HG02759 (cell line): Measurements from ENCODE around the gene PCYT2.

Source experiments
- ATAC-seq: cut with Tn5 transposase; IDR thresholded peaks from one replicate; pipeline ENCODE4 v1.9.1; 2021; ENCODE audit warnings: mild to moderate bottlenecking, moderate library complexity; ENCODE audit not compliant: unreplicated experiment

The PCYT2 gene

DNA sequence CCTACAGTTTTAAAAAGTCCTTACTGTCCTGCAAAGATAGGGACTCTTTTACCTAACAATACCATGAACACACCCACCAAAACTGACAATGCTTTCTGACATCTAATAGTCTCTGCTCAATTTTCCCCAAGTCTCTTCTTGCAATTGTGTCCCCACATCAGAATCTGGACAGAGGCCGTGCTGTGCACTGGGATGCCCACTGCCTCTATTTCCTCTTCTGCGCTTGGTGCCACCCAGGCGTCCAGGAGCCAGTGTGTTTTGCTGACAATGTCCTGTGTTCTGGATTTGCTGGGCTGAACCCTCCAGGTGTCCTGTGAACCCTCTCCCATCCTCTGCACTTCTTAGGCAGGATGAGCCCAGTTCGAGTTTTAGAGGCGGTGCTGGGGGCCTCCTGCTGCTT lies 33.6 kb downstream of the PCYT2 start:
- no peak for ATAC-seq

DNA sequence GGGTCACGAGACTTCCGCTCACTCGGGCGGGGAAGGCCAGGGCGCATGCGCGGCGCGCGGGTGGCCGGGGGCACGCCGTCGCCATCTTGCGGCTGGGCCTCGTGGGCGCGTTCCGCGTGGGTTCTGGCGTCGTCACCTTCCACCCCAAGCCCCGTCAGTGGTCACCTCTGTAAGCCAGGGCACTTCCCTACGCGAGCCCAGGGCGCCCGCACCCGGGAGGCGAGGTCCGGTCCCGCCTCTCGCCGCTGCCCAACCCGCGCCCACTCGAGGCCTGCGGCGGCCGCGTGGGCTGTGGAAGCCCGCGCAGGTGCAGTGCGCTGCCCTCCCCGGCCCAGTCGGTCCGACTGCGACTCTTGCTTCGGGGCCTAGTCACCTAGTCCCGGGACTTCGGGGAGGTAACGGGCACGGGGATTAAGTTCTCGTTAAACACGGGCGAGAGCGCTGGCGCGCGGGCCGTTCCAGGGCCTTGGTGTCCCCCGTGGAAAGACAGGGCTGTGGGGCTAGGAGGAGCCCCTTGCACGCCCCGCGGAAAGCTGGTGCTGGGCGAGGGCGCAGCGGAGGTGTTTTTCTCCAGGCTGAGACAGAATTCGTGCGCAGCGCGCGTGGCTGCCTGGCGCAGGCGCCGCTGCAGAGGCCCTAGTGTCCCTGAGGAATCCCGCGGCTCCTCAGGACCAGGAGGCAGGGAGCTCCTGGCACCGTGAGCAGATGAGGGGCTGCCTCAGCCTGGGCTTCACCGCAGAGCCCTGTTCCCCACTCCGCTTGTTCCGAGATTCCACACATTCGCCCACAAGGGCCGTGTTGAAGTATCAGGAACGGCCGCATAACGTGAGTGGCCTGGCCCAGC lies 39.6 kb downstream of the PCYT2 start:
- peak; percentile 64 for ATAC-seq

DNA sequence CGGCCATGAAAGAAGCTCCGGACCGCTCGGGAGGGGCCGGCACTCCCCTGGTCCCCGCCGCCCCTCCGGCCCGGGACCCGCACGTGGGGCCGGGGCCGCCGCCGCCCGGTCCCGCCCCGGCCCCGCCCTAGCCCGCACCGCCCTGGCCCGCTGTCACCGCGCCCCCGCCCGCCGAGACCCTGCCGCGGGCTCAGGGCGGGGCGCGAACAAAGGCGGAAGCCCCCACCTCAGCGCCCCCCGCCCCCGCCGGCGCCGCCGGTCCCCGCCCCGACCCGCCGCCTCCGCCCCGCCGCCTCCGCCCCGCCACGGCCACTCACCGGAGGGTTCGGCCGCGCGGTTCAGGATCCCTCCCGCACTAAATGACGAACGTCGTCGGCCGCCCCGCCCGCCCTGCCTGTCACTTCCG lies 40.2 kb downstream of the PCYT2 start, which contains the start of gene ARHGDIA:
TSS of gene ARHGDIA (minus strand) at position 357 of the 406 bp plus-strand sequence. CDS start 1,407 bp downstream, outside the sequence.
- ATAC-seq = peak; percentile 32

DNA sequence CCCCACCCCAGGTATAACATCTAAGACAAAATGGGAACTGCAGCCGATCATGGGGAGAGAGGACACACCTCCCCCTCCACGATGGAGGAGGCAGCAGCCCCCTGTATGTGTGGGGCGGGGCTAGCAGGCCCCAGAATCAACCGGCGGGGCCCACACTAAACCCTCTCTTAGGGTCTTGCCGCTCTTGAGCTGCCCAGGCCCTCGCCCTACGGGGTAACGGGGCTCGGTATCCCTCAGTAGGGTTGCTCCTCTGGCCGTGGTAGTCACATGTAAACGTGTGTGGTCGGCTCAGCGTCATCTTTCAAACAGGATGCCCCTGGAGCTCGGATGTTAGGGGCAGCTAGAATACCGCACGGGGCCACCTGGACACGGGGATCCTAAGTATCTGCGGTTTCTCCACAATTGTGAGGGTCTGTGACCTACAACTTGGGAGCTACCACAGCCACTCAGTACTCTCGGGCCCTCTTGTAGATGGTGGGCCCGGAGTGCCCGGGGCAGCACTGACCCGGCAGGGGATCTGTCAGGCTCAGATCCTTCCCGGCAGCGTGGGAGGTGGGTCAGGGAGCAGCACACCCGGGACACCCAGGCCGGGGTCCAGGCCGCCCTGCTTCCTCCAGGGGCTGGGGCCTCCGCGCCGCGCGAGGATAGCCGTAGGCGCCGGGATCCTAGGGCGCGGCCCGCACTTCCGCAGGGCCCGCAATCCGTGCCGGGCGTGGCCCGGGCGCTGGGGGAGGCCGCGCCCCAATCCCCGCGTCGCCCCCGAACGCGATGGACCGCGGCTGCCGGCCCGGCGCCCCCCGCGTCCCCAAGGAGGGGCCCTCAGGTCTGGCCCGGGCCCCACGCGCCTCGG lies 40.8 kb downstream of the PCYT2 start:
- peak; percentile 17 for ATAC-seq

DNA sequence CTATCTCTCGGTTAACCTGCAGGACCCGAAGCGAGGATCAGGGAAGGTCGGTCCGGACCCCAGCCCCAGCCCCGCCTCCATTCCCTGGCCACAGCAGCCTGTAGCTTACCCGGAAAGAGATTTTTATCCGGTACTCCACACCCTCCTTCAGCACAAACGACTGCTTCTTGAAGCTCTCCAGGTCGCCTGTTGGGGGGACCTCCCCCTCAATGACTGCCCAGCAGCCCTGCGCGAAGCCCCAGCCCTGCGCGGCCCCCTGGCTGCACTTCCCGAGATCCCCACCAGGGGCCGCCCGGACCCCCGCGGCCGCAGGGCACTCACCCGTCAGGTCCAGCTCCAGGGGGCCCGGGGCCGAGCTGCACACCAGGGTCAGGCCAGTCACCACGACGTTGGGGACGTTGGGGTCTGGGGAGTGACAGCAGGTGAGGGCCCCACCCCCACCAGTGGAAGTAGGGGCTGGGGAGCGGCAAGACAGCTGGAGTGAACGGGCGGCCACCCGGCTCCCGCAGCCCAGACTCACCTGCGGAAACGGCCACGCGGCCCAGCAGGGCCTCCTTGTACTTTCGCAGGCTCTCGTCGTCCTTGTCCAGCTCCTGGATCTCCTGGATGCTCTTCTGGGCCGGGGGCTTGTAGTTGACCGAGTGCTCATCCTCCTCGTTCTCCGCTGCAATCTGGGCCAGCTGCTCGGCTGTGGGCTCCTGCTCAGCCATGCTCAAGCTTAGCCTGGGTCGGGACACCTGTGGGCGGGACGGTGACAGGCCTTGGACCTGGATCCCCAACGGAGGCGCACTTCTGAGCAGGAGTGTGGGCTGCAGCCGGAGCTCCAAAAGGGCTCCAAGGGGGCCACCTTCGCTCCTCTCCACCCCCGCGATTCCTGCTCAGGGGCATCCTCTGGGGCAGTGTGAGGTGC lies 41.7 kb downstream of the PCYT2 start:
- ATAC-seq = no peak

DNA sequence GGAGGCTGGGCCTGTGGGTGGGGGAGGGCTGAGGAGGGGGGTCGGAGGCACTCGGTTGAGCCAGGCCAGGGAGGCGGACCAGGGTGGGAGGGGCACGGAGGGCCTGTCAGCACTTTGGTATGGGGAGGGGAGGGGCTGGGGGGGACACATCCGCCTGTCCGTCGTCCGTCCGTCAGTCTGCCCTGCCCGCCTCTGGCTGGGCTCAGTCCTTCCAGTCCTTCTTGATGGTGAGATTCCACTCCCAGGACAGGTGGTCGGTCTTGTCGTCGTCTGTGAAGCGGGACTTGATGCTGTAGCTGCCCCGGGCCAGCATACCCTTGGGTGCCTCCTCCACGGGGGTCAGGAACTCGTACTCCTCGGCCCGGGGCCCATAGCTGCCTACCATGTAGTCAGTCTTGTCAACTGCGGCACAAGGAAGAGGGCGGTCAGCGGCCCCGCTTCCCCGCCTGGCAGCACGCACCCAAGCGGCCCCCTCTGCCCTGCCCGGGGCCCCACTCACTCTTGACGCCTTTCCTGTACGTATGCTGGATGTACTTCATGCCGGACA lies 42.5 kb downstream of the PCYT2 start:
- no peak for ATAC-seq

DNA sequence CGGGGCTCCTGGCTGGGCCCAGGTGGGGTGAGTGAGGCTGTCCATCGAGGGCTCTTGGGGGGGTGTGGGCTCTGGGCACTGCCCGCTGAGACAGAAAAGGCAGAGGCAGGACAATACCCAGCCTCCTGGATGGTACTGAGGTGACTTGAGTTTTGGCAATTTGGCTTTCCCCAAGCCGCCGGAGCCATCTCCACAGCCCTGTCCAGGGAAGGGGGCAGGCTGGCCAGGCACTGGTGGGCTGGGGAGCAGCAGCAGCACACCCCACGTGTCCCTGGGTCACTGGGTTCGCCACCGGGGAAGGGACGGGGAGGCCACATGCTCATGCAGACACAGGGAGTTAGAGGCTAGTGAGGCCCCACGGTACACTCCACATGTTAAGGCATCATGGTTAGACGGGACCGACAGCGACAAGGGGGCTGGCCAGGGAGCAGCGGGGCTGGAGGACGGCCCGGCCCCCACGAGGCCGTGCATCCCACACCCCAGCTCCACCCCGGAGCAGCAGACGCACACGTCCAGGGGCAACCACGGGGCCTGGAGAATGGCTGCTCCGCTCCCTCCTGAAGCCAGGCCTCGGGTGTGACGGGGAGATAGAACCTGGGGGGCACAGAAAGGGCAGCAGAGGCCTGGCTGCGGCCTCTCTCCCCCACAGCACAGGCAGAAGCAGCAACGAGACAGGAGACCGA lies 43.1 kb downstream of the PCYT2 start:
- no peak for ATAC-seq

DNA sequence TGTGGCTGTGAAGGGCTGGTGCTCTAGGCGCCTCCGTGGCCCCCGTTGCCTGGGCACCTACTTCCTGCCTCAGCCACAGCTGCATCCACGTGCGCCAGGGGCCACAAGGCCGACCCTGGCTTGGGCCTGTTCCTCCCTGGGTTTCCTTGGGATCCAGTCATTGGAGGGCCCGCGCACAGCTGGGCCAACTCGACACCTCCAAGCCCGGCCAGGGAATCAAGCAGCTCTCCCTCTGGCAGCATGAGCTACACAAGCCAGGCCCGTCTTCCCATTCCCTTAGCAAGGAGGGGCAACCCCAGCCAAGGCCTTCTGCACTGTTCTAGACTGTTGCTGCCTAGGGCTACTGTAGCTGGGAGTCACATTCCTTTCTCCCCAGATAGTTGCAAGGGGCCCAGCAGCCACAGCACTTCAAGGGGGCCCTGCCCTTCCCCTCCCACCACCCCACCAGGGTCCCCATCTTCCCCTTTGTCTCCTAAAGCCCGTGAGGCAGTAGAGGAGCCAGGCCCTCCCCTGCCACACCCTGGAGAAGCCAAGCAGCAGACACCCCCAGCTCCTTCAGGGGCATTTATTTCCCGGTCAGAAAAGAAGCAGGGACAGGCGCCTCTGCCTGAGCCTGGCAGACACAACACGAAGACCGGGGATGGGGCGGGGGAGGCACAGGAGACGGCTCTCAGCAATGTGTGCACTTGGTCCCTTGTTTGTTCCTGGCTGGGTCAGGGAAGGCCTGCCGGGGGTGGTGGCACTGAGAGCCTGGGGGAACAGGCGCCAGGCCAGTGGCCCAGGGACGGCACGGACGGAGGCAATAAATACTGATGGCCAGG lies 43.8 kb downstream of the PCYT2 start:
- no peak for ATAC-seq

DNA sequence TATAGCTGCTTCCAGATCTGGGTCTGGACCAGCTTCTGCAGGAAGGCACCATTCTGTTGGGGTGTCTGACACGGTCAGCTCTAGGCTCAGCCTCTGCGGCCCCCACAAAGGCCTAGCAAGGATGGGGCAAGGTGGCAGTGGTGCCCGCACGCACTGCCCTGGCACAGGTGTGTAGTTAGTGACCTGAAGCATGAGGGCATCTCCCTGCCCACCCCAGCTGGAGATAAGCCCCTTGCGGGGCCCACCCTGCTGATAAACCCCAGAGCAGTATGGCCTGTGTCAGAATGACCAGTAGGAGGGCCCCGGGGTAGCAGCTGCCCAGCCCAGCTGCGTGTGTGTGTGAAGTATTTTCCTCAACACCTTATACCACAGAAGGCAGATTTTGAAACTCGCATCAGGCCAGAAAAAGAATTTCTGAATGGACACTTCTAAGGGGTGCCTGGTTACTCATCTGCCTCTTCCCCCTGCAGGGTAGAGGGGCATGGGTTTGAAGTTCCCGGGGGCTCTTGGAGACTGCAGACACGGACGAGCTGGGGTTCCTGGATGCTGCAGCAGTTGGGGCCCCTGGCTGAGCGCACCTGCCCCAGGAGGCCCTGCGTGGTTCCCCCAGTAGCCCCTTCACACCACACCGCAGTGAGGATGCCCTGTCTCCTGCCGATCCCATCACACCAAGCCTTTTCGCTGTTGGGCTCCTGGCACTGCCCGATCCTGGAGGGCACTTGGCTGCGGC lies 44.6 kb downstream of the PCYT2 start:
- no peak for ATAC-seq

DNA sequence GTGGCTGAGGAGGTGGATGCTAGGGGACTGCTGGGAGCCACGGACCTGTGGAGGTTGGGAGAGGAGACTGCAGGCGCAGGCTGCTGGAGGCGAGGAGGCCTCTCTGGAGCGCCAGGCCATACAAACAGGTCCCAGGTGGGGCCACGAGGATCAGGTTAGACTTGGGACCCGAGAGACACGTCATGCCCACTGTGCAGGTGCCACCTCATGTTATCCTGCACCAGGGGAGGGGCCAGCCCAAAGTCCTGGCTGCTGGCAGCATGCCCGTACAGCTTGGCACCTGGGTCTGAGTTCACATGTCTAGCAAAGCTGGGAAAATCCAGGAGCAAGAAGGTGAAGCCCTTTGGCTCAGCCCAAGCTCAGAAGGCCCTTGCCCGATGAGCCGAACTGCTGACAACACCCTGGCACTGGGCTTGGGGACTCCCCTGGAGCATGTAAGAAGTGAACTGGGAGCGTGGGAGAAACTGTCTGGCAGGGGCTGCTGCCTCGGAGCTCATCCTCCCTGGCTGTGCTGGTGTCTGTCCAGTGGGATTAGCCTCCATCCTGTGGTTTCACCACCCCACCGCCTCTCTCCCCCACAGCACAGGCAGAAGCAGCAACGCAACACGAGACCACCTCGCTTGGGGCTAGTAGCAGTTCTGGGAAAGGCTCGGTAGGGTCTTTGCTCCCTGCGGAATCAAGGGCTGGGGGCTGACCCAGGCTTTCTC lies 45.3 kb downstream of the PCYT2 start:
- no peak for ATAC-seq

DNA sequence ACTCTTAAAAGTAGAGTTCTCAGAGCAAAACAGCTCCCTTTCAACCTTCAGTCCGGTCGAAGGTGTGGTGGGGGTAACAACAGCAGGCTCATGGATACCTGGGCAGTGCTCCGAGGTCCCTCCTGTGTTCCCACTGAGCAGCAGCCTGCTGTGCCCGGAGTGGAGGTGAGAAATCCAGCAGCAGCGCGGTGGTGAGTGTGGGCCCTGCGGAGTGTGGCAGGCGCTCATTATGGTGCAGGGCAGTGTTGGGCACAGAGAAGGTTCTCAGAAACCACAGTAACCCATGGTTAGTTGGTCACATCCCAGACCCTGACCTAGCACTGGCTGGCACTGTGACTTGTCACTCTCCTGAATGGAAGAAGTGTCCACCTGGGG lies 45.9 kb downstream of the PCYT2 start:
- ATAC-seq = no peak

DNA sequence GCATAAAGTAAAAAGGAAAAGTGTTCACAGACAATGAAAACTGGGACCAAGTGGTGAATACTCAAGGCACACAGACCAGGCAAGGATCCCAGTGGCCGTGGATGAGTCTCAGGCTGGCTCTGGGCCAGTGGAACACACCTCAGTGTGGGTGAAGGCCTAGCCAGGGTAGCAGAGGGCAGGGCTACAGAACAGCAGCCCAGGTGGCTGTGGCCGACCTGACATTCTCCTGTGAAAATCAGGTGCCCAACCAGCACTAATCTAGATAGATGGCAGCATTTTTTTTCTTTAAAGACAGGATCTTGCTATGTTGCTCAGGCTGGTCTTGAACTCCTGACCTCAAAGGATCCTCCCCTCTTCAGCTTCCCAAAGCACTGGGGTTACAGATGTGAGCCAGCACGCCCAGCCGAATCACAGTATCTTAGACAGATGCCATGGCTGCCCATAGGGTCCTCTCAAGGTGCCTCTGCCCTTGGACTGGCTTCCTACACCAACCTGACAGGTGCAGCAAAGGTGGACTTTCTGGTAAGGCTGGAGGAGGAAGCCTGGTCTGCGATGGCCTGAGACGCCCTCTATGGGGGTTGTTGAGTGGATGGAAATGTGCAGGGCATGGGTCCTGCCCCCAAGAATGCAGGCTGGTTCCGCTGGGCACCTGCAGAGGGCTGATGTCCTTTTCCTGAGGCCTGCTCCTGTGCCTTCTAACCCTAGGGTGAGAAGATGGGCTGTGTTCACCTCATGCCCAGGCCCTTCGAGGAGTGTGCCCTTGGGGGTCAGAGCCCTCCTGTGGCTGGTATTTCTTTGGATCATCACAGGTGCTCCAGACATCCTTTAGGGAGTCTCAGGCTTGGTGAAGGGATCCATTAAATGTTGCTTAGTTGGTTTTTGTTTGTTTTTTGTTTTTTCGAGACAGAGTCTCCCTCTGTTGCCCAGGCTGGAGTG lies 47.1 kb downstream of the PCYT2 start:
- no peak for ATAC-seq

DNA sequence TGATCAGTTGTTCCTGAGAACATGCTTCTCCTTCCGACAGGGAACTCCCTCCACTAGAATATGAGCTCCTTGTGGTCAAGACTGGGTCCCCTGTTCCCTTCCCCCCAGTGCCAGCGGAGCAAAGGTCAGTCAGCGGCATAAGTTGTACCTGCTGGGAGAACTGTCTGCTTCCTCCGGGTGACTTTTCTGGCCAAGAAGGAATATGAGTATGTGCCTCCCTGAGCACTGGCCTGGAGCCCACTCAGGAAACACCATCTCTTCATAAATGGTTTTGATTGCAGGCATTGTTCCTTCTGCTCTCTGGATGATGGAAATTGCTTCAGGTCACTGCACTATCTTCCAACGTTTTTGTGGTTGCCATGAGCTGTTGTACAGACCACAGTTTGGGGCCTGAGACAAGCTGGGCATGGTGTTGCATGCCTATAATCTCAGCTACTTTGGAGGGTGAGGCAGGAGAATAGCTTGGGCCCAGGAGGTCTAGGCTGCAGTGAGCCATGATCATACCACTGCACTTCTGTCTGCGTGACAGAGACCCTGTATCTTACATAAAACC lies 48.0 kb downstream of the PCYT2 start:
- ATAC-seq = no peak

DNA sequence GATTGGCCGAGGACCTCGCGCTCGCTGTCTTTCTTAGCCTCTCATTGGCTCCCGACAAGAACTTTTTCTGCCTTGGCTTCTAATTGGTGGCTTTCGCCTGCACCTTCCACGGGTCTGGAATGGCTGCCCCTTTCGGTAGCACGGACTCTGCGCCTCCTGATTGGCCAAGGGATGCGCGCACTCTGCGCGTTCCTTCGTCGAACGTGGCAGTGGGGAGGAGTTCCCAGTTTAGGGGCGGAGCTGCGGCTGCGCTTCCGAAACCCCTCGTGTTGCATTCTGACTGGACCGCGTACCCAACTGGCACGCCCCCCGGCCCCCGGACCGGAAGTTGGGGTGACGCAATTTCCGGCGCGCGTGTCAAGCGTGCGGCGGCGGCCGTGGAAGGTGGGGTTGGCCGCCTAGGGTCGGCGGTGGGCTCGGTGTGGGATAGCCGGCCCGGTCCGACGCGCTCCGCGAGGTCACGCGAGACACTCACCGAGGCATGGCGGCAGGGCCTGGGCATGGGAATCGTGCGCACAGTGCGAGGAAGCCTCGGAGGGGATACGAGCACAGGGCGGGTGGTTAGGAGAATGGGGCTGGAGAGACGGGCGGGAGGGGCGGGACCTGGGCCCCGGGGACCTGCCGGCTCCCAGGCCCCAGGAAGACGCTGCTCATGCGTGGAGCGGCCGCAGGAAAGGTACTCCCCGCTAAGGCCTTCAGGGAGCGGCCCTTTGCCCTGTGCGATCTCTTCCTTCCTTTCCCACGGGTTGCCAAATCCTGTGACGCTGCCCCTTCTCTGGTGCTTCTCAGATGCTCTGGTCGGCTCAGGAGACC lies 50.2 kb downstream of the PCYT2 start:
- peak; percentile 81 for ATAC-seq

DNA sequence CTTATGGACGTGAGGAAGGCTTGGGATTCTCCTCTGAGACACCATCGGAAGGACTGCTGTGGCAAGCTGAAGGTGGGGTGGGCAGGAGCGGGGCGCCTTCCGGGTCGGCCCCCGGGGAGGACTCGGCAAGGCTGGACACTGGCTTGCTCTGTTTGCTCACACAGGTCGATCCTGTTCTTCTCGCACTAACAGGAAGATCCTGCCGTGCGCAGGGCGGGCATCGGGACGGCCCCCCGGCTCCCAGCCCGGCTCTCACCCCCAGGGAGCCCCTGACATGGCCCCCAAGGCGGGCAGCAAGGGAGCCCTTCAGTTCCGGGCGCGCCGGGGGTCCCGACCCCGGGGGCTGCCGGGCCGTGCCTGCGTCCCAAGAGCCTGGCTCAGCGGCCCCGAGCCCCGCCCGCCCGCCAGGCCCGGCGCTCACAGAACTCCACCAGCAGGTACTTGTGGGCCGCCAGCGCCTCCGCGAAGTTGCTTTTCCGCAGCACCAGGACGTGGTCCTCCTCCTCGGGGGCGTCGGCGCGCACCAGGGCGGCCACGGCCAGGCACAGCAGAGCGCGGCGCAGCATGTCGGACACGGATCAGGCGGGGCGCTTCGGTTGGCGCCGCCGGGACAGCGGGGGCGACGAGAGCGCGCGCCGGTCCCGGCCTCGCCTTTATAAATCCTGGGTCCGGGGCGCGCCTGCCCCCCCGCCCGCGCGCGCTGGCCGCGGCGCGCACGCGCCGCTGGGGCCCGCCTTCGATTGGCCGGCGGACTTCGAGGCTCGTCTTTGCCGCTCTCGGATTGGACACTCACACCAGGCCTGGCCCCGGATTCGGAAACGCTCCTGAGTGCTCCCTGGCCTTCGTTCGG lies 51.1 kb downstream of the PCYT2 start, which contains the start of gene P4HB:
TSS of gene P4HB (minus strand) at position 630 of the 850 bp plus-strand sequence. CDS start at position 566, 64 bp downstream.
- peak; percentile 69 for ATAC-seq
